HepG2 (cell line): ENCODE results near the gene TUFM. TPM values are rescaled to one million over a fixed set of nuclear protein-coding genes. Genes with fewer than 3 reads are reported as not detected.
A peak's percentile ranks its signal among the peaks of the same experiment; 100 is the strongest.

Experiments
- ATAC-seq: fragments of 200-7000 bp; cut with Tn5 transposase; 3 replicates; pipeline ENCODE4 v1.9.1; 2020; ENCODE audit warnings: mild to moderate bottlenecking, moderate library complexity
- BruUV-seq: library from RNA; stranded (reverse); fragments of 400-500 nt; replicated peaks from 2 replicates; lab custom pipeline; 2021; lab: Mats Ljungman, UMichigan
- CTCF ChIA-PET: fragments of 300-600 bp; formaldehyde crosslinking; extraction: SDS; loops from one replicate; lab custom pipeline; 2021; ENCODE audit warnings: low total read pairs, inconsistent platforms, low intra/inter-chr PET ratio; lab: Yijun Ruan, JAX
- POLR2A ChIA-PET: fragments of 350-600 bp; sonication (Branson Sonifier 250); formaldehyde crosslinking; loops from one replicate; lab custom pipeline; 2020; ENCODE audit warnings: antibody characterized with exemption, inconsistent platforms; lab: Yijun Ruan, JAX
- DNase-seq: peaks from one replicate; pipeline ENCODE4 v3.0.0-alpha.2; 2015; ENCODE audit warnings: low spot score
- FAIRE-seq: peaks from 3 replicates; lab custom pipeline; 2011; peaks lifted over from hg19 to GRCh38; lab: Jason Lieb, UNC
- H2AFZ ChIP-seq: one replicate; pipeline ENCODE4 v1.6.1; 2011; ENCODE audit warnings: low read length, inconsistent platforms
- H3K27ac ChIP-seq: fragments of 300-600 bp; 3 replicates; pipeline ENCODE4 v1.8.0; 2011; ENCODE audit warnings: mixed run types, mild to moderate bottlenecking, mixed read lengths, low read length, inconsistent platforms; ENCODE audit not compliant: insufficient read depth; ENCODE audit errors: extremely low read length
- H3K27me3 ChIP-seq, 2 experiments: fragments of 200-600 bp in 1 of 2; 2 replicates in 1 of 2; 3 replicates in 1 of 2; pipeline versions ENCODE4 v1.6.0 to v1.8.0; 2011; ENCODE audit warnings: low read length in 2 of 2, mild to moderate bottlenecking in 2 of 2, moderate library complexity in 2 of 2, inconsistent platforms in 1 of 2; ENCODE audit not compliant: insufficient read depth in 2 of 2, control insufficient read depth in 1 of 2
- H3K36me3 ChIP-seq, 2 experiments: fragments of 200-600 bp in 1 of 2; replicated peaks in 1 of 2; 2 replicates in 1 of 2; 3 replicates in 1 of 2; pipeline versions ENCODE4 v1.5.1 to v1.8.0; 2011; ENCODE audit warnings: low read length in 2 of 2, inconsistent platforms in 1 of 2; ENCODE audit not compliant: insufficient read depth in 2 of 2, control insufficient read depth in 1 of 2
- H3K4me1 ChIP-seq: 2 replicates; pipeline ENCODE4 v1.5.1; 2012; ENCODE audit warnings: low read length, inconsistent platforms; ENCODE audit not compliant: insufficient read depth
- H3K4me2 ChIP-seq: 2 replicates; pipeline ENCODE4 v1.6.0; 2011; ENCODE audit warnings: low read depth, low read length, inconsistent platforms
- H3K4me3 ChIP-seq, 3 experiments: fragments of 200-600 bp in 1 of 3; sonication (generic), shearing (Covaris generic) in 1 of 3; replicated peaks in 1 of 3; 2 replicates each; pipeline ENCODE4 v1.5.1; 2011 to 2016; ENCODE audit warnings: low read length in 3 of 3, inconsistent platforms in 2 of 3, low read depth in 2 of 3, mild to moderate bottlenecking in 2 of 3, control low read depth in 1 of 3, mixed read lengths in 1 of 3; ENCODE audit not compliant: insufficient read depth in 1 of 3
- H3K79me2 ChIP-seq: one replicate; pipeline ENCODE4 v1.6.1; 2011; ENCODE audit warnings: low read length, inconsistent platforms; ENCODE audit not compliant: insufficient read depth
- H3K9ac ChIP-seq: 2 replicates; pipeline ENCODE4 v1.6.0; 2011; ENCODE audit warnings: mild to moderate bottlenecking, low read depth, low read length, inconsistent platforms; ENCODE audit not compliant: insufficient read depth
- H3K9me3 ChIP-seq: 2 replicates; pipeline ENCODE4 v1.5.1; 2012; ENCODE audit warnings: mild to moderate bottlenecking, low read length
- H4K20me1 ChIP-seq: 2 replicates; pipeline ENCODE4 v1.6.0; 2011; ENCODE audit warnings: inconsistent platforms, mild to moderate bottlenecking, low read length, moderate library complexity; ENCODE audit not compliant: insufficient read depth
- AHR ChIP-seq: IDR thresholded peaks from 2 replicates; pipeline ENCODE4 v1.6.1; 2018; ENCODE audit warnings: missing genetic modification reagents, missing compliant biosample characterization
- CENPX ChIP-seq: sonication (generic); formaldehyde crosslinking; IDR thresholded peaks from 2 replicates; pipeline ENCODE4 v1.9.0; 2021; ENCODE audit warnings: mild to moderate bottlenecking, missing genetic modification reagents, moderate library complexity
- FOXP4 ChIP-seq: sonication (generic); formaldehyde crosslinking; IDR thresholded peaks from 2 replicates; pipeline ENCODE4 v1.4.0; 2020; ENCODE audit warnings: missing genetic modification reagents
- HMGA1 ChIP-seq: sonication (generic); formaldehyde crosslinking; conservative IDR thresholded peaks from 2 replicates; pipeline ENCODE4 v1.4.0; 2020; ENCODE audit warnings: missing genetic modification reagents
- HOXA7 ChIP-seq: sonication (generic); formaldehyde crosslinking; IDR thresholded peaks from 2 replicates; pipeline ENCODE4 v1.8.1; 2022; ENCODE audit warnings: mild to moderate bottlenecking, missing genetic modification reagents, moderate library complexity
- MAZ ChIP-seq, 2 experiments: sonication (generic) in 1 of 2; formaldehyde crosslinking in 1 of 2; IDR thresholded peaks; 2 replicates each; pipeline versions ENCODE4 v1.5.0 to v1.6.1; 2012 to 2020; ENCODE audit warnings: low read depth in 2 of 2, mild to moderate bottlenecking in 2 of 2, borderline replicate concordance in 1 of 2, improper control_type of control experiment in 1 of 2, low read length in 1 of 2, missing genetic modification reagents in 1 of 2, moderate library complexity in 1 of 2
- MXD1 ChIP-seq: sonication (generic); formaldehyde crosslinking; IDR thresholded peaks from 2 replicates; pipeline ENCODE4 v1.4.0; 2020; ENCODE audit warnings: mild to moderate bottlenecking, missing genetic modification reagents
- PRMT3 ChIP-seq: sonication (generic); formaldehyde crosslinking; IDR thresholded peaks from 2 replicates; pipeline ENCODE4 v1.8.1; 2022; ENCODE audit warnings: low read depth, mild to moderate bottlenecking, moderate library complexity, missing genetic modification reagents, borderline replicate concordance
- ZBTB25 ChIP-seq: IDR thresholded peaks from 2 replicates; pipeline ENCODE4 v1.6.1; 2018; ENCODE audit warnings: missing genetic modification reagents
- ZBTB37 ChIP-seq: sonication (generic); formaldehyde crosslinking; IDR thresholded peaks from 2 replicates; pipeline ENCODE4 v1.4.0; 2020; ENCODE audit warnings: mild to moderate bottlenecking, missing genetic modification reagents
- ZC3H4 ChIP-seq: sonication (generic); formaldehyde crosslinking; IDR thresholded peaks from 2 replicates; pipeline ENCODE4 v1.4.0; 2020; ENCODE audit warnings: missing genetic modification reagents, borderline replicate concordance
- ZNF263 ChIP-seq: sonication (generic); formaldehyde crosslinking; IDR thresholded peaks from 2 replicates; pipeline ENCODE4 v1.4.0; 2020; ENCODE audit warnings: missing genetic modification reagents
- ZNF503 ChIP-seq: sonication (generic); formaldehyde crosslinking; IDR thresholded peaks from 2 replicates; pipeline ENCODE4 v1.4.0; 2020; ENCODE audit warnings: missing genetic modification reagents
- ZNF510 ChIP-seq: sonication (generic); formaldehyde crosslinking; IDR thresholded peaks from 2 replicates; pipeline ENCODE4 v1.4.0; 2020; ENCODE audit warnings: low read depth, mild to moderate bottlenecking, missing genetic modification reagents
- WGBS: methylation state at CpG from one replicate; pipeline ENCODE4 v1.1.6; 2017; ENCODE audit warnings: low lambda C conversion rate; 5-methylcytosine and 5-hydroxymethylcytosine counted together
- in situ Hi-C: cut with HindIII; loops from 2 replicates; pipeline ENCODE4 v1.10.0; 2017; ENCODE audit warnings: low pct_unique_long_range_greater_than_20kb; ENCODE audit not compliant: extremely low pct_ligation_motif_present
- intact Hi-C: fragments of 100-400 bp; cut with micrococcal nuclease; formaldehyde crosslinking; loops from one replicate; pipeline ENCODE4 v1.10.0; 2022; ENCODE audit not compliant: unreplicated experiment
- polyA plus RNA-seq, 8 experiments: library from polyadenylated mRNA; depleted of rRNA in 3 of 8; stranded (reverse) in 7 of 8; unstranded in 1 of 8; fragments of >200 nt; fragmentation: Illumina TruSeq in 4 of 8; extraction: Trizol in 4 of 8; gene quantifications; 2 replicates each; pipeline versions ENCODE4 v1.2.1 to v1.2.3, GENCODE V29; 2011 to 2016; ENCODE audit warnings: low read depth in 4 of 8, missing spikeins in 1 of 8, mixed read lengths in 1 of 8; ENCODE audit not compliant: insufficient read depth in 1 of 8
- total RNA-seq, 5 experiments: library from RNA; depleted of rRNA; stranded (reverse); fragments of >200 nt; fragmentation: Illumina TruSeq; extraction: Trizol; gene quantifications; 2 replicates each; pipeline ENCODE4 v1.2.3, GENCODE V29; 2016; ENCODE audit warnings: low read depth in 1 of 5

TUFM gene
- total and polyA plus RNA-seq, 2 of the 13 experiments (the other 11 are each of a cell fraction or from before 2014, with no cell fraction given): 206 to 298 TPM

GRCh38 chr16:28863929-28864793 lies 18.0 kb upstream of the TUFM start (continued):
- peak; percentile 34; the same call in 1 of the 2 replicates for TF ChIP-seq ZNF263 (CRISPR knock-in tag)
- TF ChIP-seq MXD1 (CRISPR knock-in tag): no peak
- 0 out of 2 replicates have a peak, but pooled peaks have one; percentile 3 for TF ChIP-seq HOXA7 (CRISPR knock-in tag)
- no peak for TF ChIP-seq HMGA1 (CRISPR knock-in tag)
- no peak for TF ChIP-seq ZC3H4
- no peak for TF ChIP-seq MAZ (IDR thresholded peaks at IDR 0.05; ENCODE audit: borderline replicate concordance, low read depth, low read length)
- 0 out of 2 replicates have a peak, but pooled peaks have one; percentile 52 for TF ChIP-seq MAZ (CRISPR knock-in tag; IDR thresholded peaks at IDR 0.05; ENCODE audit: low read depth)
- 0 out of 2 replicates have a peak, but pooled peaks have one; percentile 23 for TF ChIP-seq AHR (CRISPR knock-in tag)

GRCh38 chr16:28859326-28859725 lies 13.2 kb upstream of the TUFM start:
- ChIA-PET CTCF (no interaction called here), POLR2A (interaction anchor here (1.9 to 3.1 kb wide), 2 partner anchors 12 to 77 kb away, joined by 6 to 11 read pairs; partner anchors contain the start of gene TUFM)
- H3K27ac ChIP-seq: no peak overlapping the region
- H3K4me3 ChIP-seq: no peak overlapping the region
- H3K4me2 ChIP-seq: no peak overlapping the region
- WGBS: 83% methylated on average over 4 of the region's 4 CpGs
- H4K20me1 ChIP-seq: no peaks in the 10 kb centered on the region
- H3K9ac ChIP-seq: no peak overlapping the region
- in situ Hi-C loops (no loop called here), intact Hi-C loops (no loop called here)
- BruUV-seq: no TSS peak
- peaks cover 21% of the 10 kb centered on the region for H3K4me1 ChIP-seq
- peaks cover 7% of the 10 kb centered on the region for H3K79me2 ChIP-seq
- H2AFZ ChIP-seq: no peak overlapping the region
- no peaks in the 10 kb centered on the region for H3K9me3 ChIP-seq
- DNase-seq: no peak
- FAIRE-seq: no peak
- H3K27me3 ChIP-seq: no peaks in the 10 kb centered on the region; a peak in 1 of 5 replicates
- no peak for ATAC-seq
- no peaks in the 10 kb centered on the region for H3K36me3 ChIP-seq
- TF ChIP-seq CENPX (CRISPR knock-in tag): no peak
- TF ChIP-seq ZNF510: no peak
- no peak for TF ChIP-seq ZNF503 (CRISPR knock-in tag)
- TF ChIP-seq ZBTB25 (CRISPR knock-in tag): no peak
- TF ChIP-seq FOXP4 (CRISPR knock-in tag): no peak
- no peak for TF ChIP-seq PRMT3
- no peak for TF ChIP-seq ZBTB37 (CRISPR knock-in tag)
